Hepatic stellate cell (primary cell): ENCODE results near the gene NVL.

Experiments
- DNase-seq: peaks from one replicate; pipeline ENCODE4 v3.0.0; 2011; ENCODE audit warnings: low spot score

The NVL gene

GRCh38 chr1:224196813-224197600, 133.0 kb downstream of the NVL start:
- no peak for DNase-seq

DNA sequence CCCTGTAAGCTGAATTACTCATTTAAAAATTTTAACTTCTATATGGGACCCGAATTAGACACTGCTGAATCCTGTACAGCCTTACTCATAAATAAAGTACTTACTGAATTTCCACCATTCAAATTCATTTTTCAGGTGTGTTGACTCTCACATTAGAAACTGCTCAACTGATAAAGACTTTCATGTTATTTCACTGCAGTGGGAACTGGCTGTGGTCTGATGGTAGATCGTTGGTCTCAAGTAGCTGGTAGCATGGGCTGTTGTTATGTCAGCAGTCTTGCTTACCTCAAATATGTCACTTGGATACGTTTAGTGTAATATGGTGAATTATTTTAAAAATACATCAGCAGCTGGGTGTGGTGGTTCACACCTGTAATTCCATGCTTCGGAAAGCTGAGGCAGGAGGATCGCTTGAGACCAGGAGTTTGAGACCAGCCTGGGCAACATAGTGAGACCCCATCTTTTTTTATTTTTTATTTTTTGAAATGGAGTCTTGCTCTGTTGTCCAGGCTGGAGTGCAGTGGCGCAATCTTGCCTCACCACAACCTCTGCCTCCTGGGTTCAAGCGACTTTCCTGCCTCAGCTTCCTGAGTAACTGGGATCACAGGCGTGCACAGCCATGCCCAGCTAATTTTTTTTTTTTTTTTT, 136.5 kb downstream of the NVL start:
- no peak for DNase-seq

DNA sequence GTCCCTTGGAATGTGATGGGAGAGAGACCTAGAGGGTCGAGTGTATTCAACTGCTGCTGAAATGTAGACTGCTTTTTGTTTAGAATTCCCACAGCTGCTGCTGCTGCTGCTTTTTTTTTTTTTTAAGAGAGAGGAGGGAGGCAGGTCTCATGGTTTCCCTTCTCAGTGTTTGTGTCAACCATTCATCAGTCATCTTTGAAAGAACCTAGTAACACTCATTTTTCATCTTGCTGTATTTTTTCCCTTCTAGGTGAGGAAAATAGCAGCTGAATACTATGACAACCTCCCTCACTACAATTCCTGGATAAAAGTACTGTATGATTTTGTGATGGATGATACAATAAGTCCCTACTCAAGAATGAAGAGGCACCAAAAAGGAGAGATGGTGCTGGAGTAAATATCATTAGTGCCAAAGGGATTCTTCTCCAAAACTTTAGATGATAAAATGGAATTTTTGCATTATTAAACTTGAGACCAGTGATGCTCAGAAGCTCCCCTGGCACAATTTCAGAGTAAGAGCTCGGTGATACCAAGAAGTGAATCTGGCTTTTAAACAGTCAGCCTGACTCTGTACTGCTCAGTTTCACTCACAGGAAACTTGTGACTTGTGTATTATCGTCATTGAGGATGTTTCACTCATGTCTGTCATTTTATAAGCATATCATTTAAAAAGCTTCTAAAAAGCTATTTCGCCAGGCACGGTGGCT, 137.7 kb downstream of the NVL start:
- no peak for DNase-seq

DNA sequence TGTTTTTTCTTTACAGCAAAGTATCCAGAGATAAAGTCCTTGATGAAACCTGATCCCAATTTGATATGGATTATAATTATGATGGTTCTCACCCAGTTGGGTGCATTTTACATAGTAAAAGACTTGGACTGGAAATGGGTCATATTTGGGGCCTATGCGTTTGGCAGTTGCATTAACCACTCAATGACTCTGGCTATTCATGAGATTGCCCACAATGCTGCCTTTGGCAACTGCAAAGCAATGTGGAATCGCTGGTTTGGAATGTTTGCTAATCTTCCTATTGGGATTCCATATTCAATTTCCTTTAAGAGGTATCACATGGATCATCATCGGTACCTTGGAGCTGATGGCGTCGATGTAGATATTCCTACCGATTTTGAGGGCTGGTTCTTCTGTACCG, 140.4 kb downstream of the NVL start:
- DNase-seq: no peak

- no peak for DNase-seq
Observed at GRCh38 chr1:224188286-224188685, 141.7 kb downstream of the NVL start.

GRCh38 chr1:224185208-224185607, 144.8 kb downstream of the NVL start:
- no peak for DNase-seq

- DNase-seq: peak; percentile 80
Observed at GRCh38 chr1:224183591-224184312, 146.2 kb downstream of the NVL start.

DNA sequence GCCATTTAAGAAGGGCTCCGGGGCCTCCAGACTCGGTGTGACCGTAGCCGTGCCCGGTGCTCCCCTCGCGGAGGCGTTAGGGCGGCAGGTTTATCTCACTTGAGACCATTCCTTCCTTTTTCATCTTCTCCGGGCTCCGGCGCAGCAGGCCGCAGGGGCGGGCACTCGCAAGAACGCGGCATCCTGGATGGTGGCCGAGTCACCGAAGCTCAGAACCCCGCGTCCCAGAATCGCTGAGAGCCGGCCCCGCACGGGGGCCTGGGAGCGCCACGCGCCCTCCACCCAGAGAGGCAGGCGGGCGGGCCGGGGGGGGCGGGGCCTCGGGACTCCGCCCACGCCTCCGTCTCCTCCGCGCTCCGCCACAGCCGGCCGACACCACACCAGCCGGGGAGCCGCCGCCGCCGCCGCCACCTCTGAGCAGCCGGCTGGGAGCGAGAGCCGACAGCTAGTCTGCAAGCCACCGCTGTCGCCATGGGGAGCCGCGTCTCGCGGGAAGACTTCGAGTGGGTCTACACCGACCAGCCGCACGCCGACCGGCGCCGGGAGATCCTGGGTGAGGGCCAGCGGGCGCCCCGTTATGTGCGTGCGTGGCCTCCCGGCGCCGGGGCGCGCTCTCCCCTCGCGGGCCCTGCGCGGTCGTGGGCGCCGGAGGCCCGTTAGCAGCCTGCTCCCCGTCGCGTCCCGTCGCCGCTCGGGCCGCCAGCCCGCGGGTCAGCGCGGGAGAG, 146.9 kb downstream of the NVL start, which contains the start of gene DEGS1:
TSS of gene DEGS1 (plus strand) at position 375 of the 725 bp plus-strand sequence. CDS start at position 472, 97 bp downstream.
- DNase-seq: peak; percentile 94

DNA sequence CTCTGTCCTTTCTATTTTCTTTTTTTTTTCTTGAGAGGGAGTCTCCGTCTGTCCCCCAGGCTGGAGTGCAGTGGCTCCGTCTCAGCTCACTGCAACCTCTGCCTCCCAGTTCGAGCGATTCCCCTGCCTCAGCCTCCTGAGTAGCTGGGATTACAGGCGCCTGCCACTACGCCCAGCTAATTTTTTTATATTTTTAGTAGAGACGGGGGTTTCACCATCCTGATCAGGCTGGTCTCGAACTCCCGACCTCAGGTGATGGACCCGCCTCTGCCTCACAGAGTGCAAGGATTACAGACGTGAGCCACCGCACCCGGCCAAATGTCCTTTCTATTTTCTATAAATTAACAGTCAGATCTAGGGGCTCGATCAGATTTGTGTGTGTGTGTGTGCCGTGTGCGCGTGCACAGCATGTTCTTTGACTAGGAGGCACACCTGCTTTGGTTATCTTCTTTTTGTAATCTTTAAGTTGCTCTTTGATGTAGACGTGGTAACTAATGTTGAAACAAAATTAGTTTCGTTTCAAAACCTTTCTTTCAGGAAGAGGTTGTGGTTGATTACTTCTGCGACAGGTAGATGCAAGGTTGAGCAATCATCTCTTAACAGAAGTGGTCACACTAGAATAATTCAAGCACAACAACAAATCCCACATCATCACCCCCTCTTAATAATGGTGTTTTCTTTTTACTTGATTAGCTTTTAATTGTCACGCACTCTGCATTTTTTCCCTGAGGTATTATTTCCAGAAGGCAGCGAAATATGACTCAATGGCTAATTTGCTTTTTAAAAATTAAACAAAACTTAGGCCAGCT, 147.7 kb downstream of the NVL start:
- DNase-seq: no peak

GRCh38 chr1:224181453-224181810, 148.5 kb downstream of the NVL start:
- no peak for DNase-seq

- no peak for DNase-seq
Observed at GRCh38 chr1:224180783-224181452, 149.1 kb downstream of the NVL start.

DNA sequence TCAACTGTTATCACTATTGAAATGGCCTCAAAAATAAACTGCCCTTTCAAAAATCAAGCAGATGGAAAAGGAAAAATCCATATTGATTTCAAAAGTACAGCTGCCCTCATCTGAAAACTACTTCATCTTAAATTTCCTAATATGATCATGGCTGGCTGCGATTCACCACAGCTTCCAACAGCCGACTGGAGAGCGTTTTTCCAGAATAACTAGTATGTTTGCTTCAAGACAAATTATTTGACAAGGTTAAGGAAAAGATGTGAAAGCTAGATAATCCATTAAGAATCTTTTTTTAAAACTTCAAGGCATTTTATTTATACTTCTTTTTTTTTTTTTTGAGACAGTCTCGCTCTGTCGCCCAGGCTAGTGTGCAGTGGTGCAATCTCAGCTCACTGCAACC, 151.1 kb downstream of the NVL start:
- no peak for DNase-seq

DNA sequence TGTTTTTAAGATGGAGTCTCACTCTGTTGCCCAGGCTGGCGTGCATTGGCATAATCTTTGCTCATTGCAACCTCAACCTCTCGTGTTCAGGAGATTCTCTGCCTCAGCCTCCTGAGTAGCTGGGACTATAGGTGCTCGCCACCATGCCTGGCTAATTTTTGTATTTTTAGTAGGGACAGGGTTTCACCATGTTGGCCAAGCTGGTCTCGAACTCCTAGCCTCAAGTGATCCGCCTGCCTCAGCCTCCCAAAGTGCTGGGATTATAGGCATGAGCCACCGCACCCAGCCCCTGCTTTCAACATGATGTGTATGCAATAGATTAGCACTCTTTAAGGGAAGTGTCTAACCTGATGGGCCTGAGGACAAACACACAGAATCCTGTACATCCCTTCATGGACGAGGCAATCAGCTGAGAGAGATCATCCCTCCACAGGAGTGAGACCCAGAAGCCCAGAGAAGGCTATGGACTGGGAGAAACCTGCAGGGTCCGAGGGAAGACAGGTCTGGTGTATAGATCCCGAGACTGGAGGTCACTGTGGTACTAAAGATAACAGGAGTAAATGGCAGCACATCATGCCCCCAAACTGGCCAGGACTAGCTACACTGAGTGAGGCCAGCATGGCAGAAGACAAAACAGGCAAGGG, 152.5 kb downstream of the NVL start:
- no peak for DNase-seq
